H7 (cell line): ENCODE measurements around the gene PODXL2. TPM values are rescaled to one million over a fixed set of nuclear protein-coding genes. Genes with fewer than 3 reads are reported as not detected.

ENCODE experiments used
- DNase-seq: peaks from one replicate; pipeline ENCODE4 v3.0.0; 2012
- H3K27me3 ChIP-seq: 2 replicates; pipeline ENCODE4 v1.6.0; 2011; ENCODE audit warnings: mild to moderate bottlenecking, low read length; ENCODE audit not compliant: control insufficient read depth, insufficient read depth
- H3K36me3 ChIP-seq: replicated peaks from 2 replicates; pipeline ENCODE4 v1.5.1; 2011; ENCODE audit warnings: low read length; ENCODE audit not compliant: control insufficient read depth, insufficient read depth
- H3K4me3 ChIP-seq: 2 replicates; pipeline ENCODE4 v1.5.1; 2011; ENCODE audit warnings: low read depth, mild to moderate bottlenecking, control low read depth, low read length, moderate library complexity; ENCODE audit not compliant: insufficient read depth
- total RNA-seq: library from RNA; depleted of rRNA; stranded (reverse); fragments of >200 nt; shearing (Covaris generic); gene quantifications from 2 replicates; pipeline ENCODE4 v1.2.3, GENCODE V29; 2014

Gene PODXL2
- total RNA-seq, 1 experiment from 2014 or later: 38.7 TPM

GRCh38 chr3:127688022-127688415, 59.0 kb downstream of the PODXL2 start:
- no peak for DNase-seq
- Histone ChIP-seq H3K36me3 (no peaks in the 10 kb centered on the region), H3K4me3 (no peak overlapping the region), H3K27me3 (no peaks in the 10 kb centered on the region)

- no peak for DNase-seq
- H3K27me3 ChIP-seq: no peaks in the 10 kb centered on the region
- H3K36me3 ChIP-seq: no peaks in the 10 kb centered on the region
- H3K4me3 ChIP-seq: no peak overlapping the region
These were observed 59.7 kb downstream of the PODXL2 start for GRCh38 chr3:127688416-127689265.

- no peak overlapping the region for H3K4me3 ChIP-seq
- no peak for DNase-seq
- no peaks in the 10 kb centered on the region for H3K27me3 ChIP-seq
- H3K36me3 ChIP-seq: no peaks in the 10 kb centered on the region
These were observed 60.4 kb downstream of the PODXL2 start for GRCh38 chr3:127689266-127689860.

- Histone ChIP-seq H3K4me3 (no peak overlapping the region), H3K27me3 (no peaks in the 10 kb centered on the region), H3K36me3 (no peaks in the 10 kb centered on the region)
- no peak for DNase-seq
These were observed 61.1 kb downstream of the PODXL2 start for GRCh38 chr3:127690106-127690505.

- no peak overlapping the region for H3K4me3 ChIP-seq
- DNase-seq: peak; percentile 82
- no peaks in the 10 kb centered on the region for H3K27me3 ChIP-seq
- H3K36me3 ChIP-seq: no peaks in the 10 kb centered on the region
These were observed 62.0 kb downstream of the PODXL2 start for GRCh38 chr3:127690823-127691452.

- Histone ChIP-seq H3K4me3 (no peak overlapping the region), H3K36me3 (no peaks in the 10 kb centered on the region), H3K27me3 (no peaks in the 10 kb centered on the region)
- DNase-seq: no peak
These were observed 62.5 kb downstream of the PODXL2 start for GRCh38 chr3:127691489-127691888.

- H3K36me3 ChIP-seq: no peaks in the 10 kb centered on the region
- H3K4me3 ChIP-seq: no peak overlapping the region
- no peak for DNase-seq
- no peaks in the 10 kb centered on the region for H3K27me3 ChIP-seq
These were observed 63.0 kb downstream of the PODXL2 start for GRCh38 chr3:127691974-127692373.

- DNase-seq: no peak
- Histone ChIP-seq H3K36me3 (no peaks in the 10 kb centered on the region), H3K4me3 (no peak overlapping the region), H3K27me3 (no peaks in the 10 kb centered on the region)
These were observed 63.7 kb downstream of the PODXL2 start for GRCh38 chr3:127692501-127693335.

GRCh38 chr3:127693336-127693843, 64.4 kb downstream of the PODXL2 start:
- Histone ChIP-seq H3K36me3 (no peaks in the 10 kb centered on the region), H3K27me3 (no peaks in the 10 kb centered on the region), H3K4me3 (no peak overlapping the region)
- DNase-seq: no peak

GRCh38 chr3:127694467-127695215, 65.7 kb downstream of the PODXL2 start:
- Histone ChIP-seq H3K36me3 (no peaks in the 10 kb centered on the region), H3K4me3 (no peak overlapping the region), H3K27me3 (no peaks in the 10 kb centered on the region)
- peak; percentile 75 for DNase-seq

- peak; percentile 87 for DNase-seq
- Histone ChIP-seq H3K27me3 (no peaks in the 10 kb centered on the region), H3K36me3 (no peaks in the 10 kb centered on the region), H3K4me3 (peak overlapping the region; percentile 12; the same call in 1 of the 2 replicates)
These were observed 68.7 kb downstream of the PODXL2 start for GRCh38 chr3:127697551-127698240.

GRCh38 chr3:127698286-127698685, 69.3 kb downstream of the PODXL2 start:
- Histone ChIP-seq H3K4me3 (no peak overlapping the region), H3K36me3 (no peaks in the 10 kb centered on the region), H3K27me3 (no peaks in the 10 kb centered on the region)
- DNase-seq: no peak

GRCh38 chr3:127698691-127699415, 69.9 kb downstream of the PODXL2 start:
- no peak for DNase-seq
- Histone ChIP-seq H3K36me3 (no peaks in the 10 kb centered on the region), H3K4me3 (no peak overlapping the region), H3K27me3 (no peaks in the 10 kb centered on the region)
